M059J (cell line): Measurements from ENCODE around the gene LHFPL2. TPM values are rescaled to one million over a fixed set of nuclear protein-coding genes. Genes with fewer than 3 reads are reported as not detected.
A peak's percentile ranks its signal among the peaks of the same experiment; 100 is the strongest.
"Not testable (repeated sequence)": the region's sequence is repeated elsewhere in the genome, so short reads cannot be mapped to it uniquely, and the experiment has no call there.

Experiments used
- DNase-seq: peaks from one replicate; pipeline ENCODE4 v3.0.0-alpha.2; 2012; ENCODE audit warnings: low read depth
- total RNA-seq: library from RNA; depleted of rRNA; stranded (reverse); fragments of >200 nt; shearing (Covaris generic); gene quantifications from 2 replicates; pipeline ENCODE4 v1.2.3, GENCODE V29; 2014

The LHFPL2 gene
- total RNA-seq, 1 experiment from 2014 or later, result 29.6 TPM

DNA sequence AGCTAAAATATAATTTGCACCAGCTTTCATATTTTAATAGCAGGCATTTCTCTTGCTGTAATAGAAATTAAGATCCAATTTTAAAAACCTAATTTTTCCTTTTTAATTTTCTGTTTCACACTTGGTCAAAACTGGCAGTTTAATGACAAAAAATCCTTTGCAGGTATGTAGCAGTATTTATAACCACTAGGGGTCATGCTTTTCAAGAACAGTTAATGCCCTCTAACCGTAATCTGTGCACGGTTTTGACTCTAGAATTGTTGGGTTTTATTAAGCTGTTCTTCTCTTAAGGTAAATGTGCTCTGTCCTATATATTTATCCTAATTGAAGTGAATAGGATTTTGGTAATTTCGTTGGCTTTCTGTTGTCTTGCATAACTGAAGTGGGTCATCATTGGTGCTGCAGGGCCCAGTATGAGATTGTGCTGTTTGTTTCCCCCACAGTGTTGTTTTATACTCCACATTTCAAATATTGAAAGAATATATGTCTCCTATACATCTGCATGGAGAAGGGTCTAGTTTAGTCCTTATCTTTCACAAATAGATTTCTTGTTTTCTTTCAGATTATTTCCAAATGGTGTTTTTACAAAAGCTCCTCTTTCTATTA, 180.7 kb downstream of the LHFPL2 start:
- DNase-seq, result peak; percentile 56

GRCh38 chr5:78467140-78467539, 181.4 kb downstream of the LHFPL2 start:
- DNase-seq, result no peak

DNA sequence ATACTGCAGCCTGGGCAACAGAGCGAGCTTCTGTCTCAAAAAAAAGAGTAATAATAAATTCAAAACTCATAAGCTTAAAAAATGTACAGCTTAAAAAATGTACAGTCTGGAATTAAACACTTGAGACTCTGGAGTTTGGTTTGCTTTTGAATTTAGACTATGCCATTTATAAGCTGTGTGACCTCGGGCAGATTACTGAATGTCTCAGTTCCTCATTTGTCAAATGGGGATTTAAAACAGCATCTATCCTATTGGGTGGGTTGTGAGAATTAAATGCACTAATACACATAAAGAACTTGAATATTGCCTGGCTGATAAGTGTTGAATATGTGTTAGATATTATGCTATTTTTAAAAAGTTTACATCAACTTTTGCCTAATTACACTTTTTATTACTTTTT, 189.7 kb downstream of the LHFPL2 start:
- no peak for DNase-seq

DNA sequence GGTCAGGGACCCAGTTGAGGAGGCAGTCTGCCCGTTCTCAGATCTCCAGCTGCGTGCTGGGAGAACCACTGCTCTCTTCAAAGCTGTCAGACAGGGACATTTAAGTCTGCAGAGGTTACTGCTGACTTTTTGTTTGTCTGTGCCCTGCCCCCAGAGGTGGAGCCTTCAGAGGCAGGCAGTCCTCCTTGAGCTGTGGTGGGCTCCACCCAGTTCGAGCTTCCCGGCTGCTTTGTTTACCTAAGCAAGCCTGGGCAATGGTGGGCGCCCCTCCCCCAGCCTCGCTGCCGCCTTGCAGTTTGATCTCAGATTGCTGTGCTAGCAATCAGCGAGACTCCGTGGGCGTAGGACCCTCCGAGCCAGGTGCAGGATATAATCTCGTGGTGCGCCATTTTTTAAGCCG, 191.1 kb downstream of the LHFPL2 start:
- DNase-seq, result not testable (repeated sequence)

DNA sequence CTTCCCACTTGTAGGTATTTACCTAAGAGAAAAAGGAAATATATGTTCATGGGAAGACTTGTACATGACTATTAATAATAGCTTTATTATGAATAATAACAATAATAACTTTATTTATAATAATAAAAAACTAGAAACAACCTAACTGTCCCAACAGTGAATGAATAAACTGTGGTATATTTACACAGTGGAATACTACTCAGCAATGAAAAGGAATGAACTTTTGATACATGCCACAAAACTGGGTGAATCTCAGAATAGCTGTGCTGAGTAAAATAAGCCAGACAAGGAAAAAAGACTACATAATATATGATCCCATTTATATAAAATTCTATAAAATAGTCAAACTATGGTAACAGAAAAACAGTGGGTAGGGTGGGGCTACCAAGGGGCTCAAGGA, 199.5 kb downstream of the LHFPL2 start:
- no peak for DNase-seq

- no peak for DNase-seq
These were observed 200.7 kb downstream of the LHFPL2 start for GRCh38 chr5:78447775-78448424.
